Glomerular endothelial cell (primary cell): ENCODE results near the gene EIF2AK3. TPM values are rescaled to one million over a fixed set of nuclear protein-coding genes. Genes with fewer than 3 reads are reported as not detected.
A peak's percentile ranks its signal among the peaks of the same experiment; 100 is the strongest.
"Not testable (repeated sequence)": the region's sequence is repeated elsewhere in the genome, so short reads cannot be mapped to it uniquely, and the experiment has no call there.

Experiments used
- DNase-seq: peaks from one replicate; pipeline ENCODE4 v3.0.0-alpha.2; 2011; ENCODE audit warnings: low read depth, low spot score; ENCODE audit errors: extremely low read depth
- total RNA-seq: library from RNA; depleted of rRNA; stranded (reverse); fragments of >200 nt; gene quantifications from 2 replicates; pipeline ENCODE4 v1.2.3, GENCODE V29; 2015

Gene EIF2AK3
- 20.7 and 29.8 TPM in 2 replicates for total RNA-seq

DNA sequence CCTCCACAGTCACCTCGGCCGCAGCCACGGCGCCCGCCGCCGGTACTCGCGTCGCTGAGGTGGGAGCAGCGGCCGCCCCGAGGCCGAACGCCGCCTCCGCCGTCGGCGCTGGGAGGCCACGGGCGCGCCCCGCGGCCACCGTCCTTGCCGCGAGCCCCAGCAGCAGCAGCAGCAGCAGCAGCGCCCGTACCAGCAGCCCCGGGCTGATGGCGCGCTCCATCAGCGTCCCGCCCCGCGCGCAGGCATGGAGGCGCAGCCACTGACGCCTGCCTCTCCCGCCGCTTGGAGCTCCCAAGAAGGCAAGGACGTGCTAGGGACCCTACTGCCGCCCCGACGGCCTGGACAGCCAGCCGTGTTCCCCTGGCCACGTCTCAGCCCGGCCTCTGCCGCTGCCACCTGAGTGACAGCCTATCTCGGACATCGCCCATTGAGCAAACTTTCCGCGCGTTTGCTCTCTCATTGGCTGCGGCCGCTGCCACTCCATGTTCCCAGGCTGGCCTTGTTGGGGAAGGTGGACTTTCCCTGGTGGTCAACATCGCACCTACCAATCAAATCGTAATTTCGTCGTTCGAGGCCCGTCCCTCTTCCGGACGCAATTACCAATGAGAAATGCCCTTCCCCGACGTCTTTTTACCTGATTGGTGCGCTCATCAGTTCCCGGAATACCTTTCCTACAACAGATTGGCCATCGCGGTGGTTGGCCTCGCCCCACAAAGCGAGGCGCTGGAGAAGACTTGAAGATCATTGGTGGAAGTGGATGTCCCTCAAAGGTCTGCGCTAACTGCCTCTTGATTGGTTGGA, at the start of gene EIF2AK3:
EIF2AK3 (minus strand) TSS at position 410 of the 801 bp plus-strand sequence; CDS start at position 220, 190 bp downstream.
- peak; percentile 100 for DNase-seq

DNA sequence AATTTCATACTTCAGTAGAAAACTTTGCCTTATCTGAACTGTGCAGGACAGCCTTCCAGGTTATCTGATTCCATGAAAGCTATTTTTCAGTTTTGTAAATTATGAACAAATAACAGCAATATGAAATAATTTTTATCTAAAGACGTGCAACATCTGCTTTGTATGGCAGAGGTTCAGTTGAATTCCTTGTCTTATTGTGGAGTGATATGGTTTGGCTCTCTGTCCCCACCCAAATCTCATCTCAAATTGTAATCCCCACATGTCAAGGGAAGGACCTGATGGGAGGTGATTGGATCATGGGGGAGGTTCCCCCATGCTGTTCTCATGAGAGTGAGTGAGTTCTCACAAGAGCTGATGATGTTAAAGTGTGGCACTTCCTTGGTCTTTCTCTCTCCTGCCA, 46.1 kb upstream of the EIF2AK3 start:
- no peak for DNase-seq

DNA sequence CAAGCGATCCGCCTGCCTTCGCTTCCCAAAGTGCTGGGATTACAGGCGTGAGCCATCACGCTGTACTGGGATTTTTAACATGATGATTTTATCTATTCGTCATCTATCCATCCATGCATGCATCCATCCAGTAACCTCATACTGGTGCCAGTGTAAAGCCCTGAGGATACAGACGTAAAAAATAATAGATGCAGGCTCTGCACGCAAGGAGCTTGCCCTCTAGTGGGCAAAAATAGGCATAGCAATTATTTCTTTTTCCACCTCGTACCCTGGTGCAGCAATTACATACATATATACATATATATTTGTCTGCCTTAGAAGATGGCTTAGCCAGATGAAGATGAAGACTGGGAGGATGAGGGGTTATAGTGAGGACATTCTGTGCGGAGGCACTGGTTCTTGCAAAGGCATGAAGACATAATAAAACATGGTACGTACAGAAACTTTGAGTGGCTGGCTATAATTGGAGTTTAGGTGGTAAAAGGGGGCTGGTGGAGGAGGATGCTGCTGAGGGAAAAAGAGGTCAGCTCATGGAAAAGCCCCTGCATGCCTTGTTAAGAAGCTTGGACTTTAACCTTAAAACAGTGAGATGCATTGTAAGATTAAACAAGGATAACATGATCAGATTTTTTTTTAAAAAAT, 44.6 kb upstream of the EIF2AK3 start:
- DNase-seq = peak; percentile 22

DNA sequence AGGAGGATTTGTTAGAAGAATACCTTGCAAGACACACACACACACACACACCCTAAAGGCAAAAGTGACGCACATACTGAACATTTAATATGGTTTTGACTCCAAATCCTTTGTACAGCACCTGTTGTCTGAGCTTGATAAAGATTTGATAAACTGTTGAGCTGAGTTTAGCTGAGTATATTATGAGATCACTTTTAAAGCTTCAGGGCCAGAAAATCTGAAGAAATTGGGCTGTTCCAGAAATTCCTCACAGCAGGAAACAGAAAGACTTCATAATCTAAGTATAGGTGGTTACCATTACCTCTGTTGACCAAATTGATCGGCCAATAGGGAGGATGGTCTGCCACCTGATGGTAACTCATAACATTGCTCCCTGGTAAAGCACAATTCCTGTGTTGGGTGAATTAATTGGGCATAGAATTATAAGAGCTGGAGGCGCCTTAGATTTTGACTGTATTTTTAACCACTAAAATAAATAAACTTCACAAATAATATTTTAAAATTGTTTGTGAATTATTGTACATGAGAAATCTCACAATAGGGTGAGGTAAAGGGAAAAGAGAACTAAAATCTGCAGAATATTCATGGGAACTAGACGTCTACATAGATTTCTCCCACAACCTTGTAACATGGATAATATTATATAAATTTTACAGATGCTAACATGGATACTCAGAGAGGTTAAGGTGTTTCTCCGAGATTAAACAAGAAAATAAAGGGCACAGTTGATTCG, 42.4 kb upstream of the EIF2AK3 start:
- DNase-seq = no peak

DNA sequence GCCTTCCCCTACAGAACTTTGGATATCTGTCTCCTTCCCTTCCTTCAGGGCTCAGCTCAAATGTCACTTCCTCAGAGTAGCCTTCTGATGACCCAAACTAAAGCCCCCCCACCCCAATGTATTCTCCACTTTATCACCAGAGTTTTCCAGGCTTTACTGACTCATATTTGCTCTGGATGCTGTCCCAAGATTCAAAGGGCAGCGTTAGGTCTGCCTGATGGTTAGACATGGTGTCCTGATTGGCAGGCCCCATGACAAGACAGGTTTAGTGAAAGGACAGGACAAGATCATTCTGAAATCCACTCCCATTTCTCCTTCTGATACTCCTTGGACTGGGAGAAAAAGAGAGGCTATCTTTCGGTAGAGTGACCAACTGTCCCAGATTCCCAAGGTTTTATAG, 41.6 kb upstream of the EIF2AK3 start:
- no peak for DNase-seq

DNA sequence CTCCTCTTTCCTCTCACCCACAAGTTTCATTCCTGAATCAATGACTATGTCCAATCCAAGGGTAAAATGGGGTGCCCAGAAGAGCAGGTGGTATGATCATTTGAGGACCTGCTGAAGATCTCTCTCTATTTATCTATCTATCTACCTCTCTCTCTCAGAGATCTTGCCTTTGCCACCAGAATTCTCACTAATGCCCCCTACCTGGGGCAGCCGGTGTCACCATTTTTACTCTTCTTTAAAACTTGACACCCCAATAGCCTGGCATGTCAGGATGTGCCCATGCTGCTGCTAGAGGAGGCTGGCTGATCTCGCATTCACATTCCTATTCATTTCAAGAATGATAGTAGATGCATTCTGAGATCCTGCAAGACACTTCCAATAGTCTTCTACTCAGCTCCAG, 40.0 kb upstream of the EIF2AK3 start:
- DNase-seq = no peak

DNA sequence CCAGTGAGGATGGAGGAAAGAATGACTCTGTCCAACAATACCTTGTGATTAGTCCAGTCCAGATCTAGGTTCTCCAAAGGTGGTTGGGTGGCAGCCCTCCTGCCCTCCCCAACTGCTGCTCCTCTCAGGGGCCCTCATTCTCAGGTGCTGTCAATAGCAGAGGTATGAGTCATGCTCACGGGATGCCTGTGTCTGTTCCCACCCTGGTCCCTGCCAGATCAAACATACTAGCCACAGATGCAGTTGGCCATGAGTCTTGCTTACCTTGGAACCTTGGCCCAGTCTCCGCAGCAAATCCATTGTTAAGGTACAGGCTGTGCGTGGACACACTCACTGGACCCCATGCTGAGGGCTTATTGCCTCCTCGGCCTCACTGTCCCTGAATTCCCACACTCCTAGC, 39.3 kb upstream of the EIF2AK3 start:
- no peak for DNase-seq

DNA sequence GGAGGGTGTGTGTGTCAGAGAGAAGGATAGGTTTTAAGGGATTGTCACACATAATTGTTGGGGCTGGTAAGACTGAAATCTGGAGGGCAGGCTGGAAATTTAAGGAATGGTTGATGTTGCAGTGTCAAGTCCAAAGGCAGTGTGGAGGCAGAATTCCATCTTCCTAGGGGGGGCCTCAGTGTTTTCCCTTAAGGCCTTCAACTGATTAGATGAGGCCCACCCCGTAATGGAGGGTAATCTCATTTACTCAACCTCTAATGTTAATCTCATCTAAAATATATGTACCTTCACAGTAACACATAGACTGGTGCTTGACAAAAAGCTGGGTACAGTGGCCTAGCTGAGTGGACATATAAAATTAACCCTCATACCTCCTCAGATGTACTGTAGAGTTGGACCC, 33.4 kb upstream of the EIF2AK3 start:
- DNase-seq = no peak

DNA sequence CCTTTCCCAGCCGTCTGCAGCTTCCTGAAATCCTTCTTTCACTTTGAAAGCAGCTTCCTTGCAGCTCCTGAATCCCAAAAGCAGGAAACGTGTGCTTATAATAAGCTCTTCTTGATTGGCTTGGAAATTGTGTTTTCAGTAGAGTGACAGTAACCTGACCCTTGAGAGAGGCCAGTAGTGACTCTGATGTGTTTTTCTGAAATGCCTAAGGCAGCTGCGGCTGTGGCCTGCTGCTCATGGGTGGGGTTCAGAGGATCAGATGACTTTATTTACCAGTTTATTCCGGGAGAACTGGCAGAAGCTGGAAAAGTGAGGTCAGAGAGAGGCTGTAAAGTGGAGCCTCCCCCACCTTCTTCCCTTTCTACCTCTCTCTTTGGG, 32.3 kb upstream of the EIF2AK3 start:
- DNase-seq = peak; percentile 39

DNA sequence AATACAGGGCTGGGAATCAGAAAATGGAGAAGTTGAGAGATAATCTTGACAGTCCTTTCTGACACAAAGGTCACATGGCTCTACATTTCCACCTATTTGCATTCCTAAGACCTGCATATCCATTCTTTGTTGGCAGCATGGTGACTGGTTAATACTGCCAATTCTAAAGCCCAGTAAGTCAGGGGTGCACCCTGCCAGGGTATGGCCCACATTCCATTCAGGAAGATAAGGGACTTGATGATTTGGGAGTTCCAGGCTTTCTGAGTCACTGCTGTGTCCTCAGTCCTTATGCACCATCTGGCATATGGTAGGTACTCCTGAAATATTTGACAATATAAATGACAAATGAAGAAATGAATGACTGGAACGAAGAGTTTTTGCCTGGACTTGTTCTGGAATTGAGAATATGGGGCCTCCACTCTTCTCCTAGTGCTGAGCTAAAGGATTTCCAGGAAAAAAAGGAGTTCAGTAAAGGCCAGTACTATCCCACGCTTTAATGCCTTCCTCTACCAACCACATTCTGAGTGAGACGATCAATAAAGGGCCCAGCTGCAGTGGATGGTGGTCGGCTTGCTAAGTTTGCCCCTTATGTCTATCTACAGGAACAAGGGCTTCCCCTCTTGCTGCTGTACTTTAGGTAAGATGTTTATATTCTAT, 31.7 kb upstream of the EIF2AK3 start:
- no peak for DNase-seq

DNA sequence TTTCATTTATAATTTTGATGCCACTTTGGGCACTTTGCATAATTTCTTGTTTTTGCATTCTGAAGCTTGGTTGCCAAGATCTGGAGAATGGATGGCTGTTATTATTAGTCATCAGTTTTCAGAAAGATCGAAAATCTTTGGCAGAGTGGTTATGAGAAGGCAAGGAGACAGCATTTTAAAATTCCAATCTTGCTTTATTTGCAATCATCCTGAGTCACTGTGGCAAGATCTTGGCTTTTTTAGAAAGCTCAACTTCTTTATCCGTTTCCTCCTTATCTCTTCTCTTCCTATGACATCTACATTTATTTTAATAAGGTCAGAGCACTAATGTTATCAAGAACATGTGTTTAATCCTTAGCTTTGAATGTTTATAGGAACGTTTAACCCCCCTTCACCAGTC, 31.1 kb upstream of the EIF2AK3 start:
- no peak for DNase-seq

DNA sequence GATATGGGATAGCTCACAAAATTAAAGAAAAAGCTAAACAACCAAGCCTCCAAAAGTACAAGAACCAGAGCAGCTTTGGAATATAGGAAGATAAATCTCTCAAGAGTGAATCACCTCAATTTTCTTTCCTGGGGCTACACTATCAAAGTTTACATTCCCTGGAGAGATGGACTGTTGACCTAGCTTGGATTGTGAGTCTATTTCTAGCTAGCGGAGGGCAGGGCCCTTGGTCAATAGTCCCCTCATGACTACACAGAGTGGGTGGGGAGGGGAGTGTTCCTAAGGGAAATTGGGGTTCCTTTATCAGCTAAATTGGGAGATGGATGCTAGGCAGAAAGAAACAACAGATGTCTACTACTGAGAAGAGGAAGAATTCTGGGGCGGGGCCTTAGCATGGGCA, 29.9 kb upstream of the EIF2AK3 start:
- no peak for DNase-seq

DNA sequence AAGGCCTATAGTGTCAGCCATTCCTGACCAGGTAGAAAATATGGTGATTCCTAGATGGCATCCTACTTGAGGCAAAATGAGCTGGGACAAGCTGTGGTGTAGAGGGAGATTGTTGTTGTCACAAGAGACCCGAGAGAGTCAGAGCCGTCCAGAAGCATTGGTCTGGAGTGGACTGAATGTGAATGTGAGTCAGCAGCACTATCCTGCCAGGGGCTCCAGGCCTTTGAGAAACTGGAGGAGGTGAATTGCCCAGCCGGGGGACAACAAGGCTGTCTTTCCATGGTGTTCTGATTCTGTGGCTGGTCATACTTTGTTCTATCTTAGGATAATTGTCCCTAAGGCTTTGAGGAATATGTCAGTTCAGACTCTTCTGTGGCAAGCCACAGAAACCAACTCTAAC, 29.4 kb upstream of the EIF2AK3 start:
- no peak for DNase-seq

DNA sequence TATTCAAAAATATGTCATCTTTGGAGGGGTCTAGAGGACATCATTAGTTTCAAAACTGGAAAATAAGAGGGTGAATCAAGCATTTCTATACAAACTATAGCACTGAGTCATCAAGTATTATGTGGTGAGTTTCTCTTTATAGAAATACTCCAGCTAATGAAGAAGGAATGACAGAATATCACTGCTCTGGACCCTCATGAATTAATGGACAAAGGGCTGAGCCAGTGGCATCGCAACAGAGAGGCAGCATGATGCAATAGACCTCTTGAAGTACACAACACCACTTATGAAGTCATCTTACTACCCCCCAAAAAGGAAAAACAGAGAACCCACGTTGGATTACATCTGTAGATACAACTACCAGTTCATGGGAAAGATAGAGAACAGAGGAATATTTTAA, 27.4 kb upstream of the EIF2AK3 start:
- no peak for DNase-seq

DNA sequence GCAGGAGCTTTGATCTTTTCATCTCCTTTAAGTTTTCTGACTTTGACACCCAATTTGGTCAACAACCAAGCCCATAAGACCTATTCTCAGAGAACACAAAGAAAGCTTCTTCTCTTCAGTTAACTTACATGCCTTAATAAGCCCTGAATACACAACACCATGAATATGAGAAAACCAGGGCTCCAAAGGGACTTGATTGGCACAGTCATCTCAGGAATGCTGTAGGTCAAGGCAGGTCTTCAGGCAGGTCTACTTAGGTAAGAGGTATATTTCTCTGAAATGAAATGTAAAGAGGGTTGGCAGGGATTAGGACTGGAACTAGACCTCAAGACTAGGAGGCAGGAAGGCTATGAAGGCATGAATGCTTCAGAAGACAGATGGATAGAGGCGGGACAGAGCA, 24.4 kb upstream of the EIF2AK3 start:
- no peak for DNase-seq

DNA sequence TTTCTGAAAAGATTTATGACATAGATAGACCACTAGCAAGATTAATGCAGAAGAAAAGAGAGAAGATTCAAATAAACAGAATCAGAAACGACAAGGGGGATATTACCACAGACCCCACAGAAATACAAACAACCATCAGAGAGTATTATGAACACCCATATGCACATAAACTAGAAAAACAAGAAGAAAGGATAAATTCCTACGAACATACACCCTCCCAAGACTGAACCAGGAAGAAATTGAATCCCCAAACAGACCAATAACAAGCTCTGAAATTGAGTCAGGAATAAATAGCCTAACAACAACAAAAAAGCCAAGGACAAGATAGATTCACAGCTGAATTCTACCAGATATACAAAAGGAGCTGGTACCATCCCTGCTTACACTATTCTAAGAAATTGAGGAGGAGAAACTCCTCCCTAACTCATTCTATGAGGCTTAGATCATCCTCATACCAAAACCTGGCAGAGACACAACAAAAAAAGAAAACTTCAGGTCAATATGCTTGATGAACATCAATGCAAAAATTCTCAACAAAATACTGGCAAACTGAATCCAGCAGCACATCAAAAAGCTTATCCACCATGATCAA, 18.1 kb upstream of the EIF2AK3 start:
- not testable (repeated sequence) for DNase-seq

DNA sequence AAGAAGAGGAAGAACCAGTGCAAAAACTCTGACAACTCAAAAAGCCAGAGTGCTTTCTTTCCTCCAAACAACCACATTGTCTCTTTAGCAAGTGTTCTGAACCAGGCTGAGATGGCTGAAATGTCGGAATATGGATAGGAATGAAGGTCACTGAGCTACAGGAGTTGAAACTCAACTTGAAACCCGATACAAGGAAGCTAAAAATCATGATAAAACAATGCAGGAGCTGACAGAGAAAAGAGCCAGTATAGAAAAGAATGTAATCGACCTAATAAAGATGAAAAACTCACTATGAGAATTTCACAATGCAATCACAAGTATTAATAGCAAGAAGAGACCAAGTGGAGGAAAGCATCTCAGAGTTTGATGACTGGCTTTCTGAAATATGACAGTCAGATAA, 15.0 kb upstream of the EIF2AK3 start:
- no peak for DNase-seq

DNA sequence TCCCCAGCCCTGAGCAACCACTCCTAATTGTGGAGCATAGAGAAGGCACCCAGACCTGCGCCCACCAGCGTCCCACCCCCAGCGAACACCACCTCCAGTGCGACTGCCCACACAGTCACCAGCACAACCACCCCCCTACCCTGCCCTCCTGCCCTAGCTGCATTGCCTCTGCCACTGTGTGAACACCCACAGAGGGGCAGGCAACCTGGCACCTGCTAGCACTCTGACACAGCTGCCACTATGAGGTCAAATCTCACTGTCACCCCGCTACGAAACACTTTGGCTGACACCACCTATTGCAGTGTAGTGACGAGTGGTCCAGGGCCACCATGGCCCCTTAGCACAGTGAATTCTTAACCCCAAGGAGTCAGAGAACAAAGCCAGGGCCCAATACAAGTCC, 14.1 kb upstream of the EIF2AK3 start:
- no peak for DNase-seq

DNA sequence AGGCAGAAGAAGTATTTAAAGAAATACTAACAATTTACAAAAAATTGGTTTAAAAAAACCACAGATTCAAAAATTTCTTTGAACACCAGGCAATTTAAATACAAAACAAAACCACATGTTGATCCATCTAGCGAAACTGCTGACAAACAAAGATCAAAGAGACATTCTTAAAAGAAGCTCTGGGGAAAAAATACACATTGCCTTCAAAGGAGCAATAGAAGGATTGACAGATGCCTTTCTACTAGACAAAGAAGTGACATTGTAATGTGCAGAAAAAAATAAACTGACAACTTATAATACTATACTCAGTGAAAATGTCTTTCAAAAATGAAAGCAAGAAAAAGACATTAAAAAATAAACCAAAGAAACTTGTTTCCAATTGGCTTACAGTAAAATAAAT, 12.6 kb upstream of the EIF2AK3 start:
- no peak for DNase-seq

DNA sequence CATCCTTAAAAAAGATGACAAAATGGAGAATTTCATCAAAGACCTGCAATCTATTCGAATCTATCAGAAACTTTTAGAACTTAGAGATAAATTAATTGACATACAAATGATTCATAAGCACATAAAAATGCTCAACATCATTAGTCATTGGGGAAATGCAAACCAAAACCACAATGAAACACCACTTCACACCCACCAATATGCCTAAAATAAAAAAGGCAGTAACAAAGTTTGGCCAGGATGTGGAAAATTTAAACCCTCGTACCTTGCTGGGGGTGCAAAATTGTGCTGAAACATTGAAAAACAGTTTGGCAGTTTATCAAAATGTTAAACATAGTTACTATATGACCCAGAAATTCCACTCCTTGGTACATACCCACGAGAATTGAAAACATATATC, 11.5 kb upstream of the EIF2AK3 start:
- no peak for DNase-seq

DNA sequence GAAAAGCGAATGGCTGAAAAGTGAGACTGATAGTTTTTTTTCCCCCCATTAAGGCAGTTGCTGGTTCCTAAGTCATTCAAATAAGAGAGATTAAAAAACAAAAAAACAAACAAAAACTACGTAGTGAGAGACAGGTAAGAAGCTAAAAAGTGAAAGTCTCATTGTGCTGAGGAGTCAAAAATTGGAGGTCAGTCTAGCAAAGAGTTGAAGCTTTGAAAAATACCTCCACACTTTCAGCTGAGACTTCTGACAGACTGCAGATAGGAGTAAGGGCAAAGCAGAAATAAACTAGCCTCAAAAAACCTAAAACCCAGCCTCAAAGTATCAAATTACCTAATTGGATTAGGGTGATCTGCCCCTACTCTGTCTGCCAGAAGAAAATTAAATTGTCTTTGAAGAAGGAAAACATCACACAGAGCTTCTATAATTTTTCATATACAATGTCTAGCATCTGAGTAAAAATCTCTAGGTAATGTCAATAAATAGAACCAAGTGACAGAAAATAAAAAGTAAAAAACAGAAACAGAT, 10.9 kb upstream of the EIF2AK3 start:
- no peak for DNase-seq
